RWPE2 (cell line): Measurements from ENCODE around the gene VANGL1.
A peak's percentile ranks its signal among the peaks of the same experiment; 100 is the strongest.

ENCODE experiments used
- ATAC-seq: fragments of 200-7000 bp; cut with Tn5 transposase; 3 replicates; pipeline ENCODE4 v1.9.1; 2021; ENCODE audit warnings: low read depth
- DNase-seq: peaks from one replicate; pipeline ENCODE4 v3.0.0-alpha.2; 2020; ENCODE audit warnings: low spot score
- H3K27ac ChIP-seq: fragments of 450-650 bp; 2 replicates; pipeline ENCODE4 v1.5.1; 2017; ENCODE audit warnings: mild to moderate bottlenecking; ENCODE audit not compliant: poor library complexity, severe bottlenecking
- H3K27me3 ChIP-seq: fragments of 250-450 bp; sonication (Bioruptor Pico); 2 replicates; pipeline ENCODE4 v1.5.1; 2021; ENCODE audit warnings: mild to moderate bottlenecking, moderate library complexity; ENCODE audit not compliant: insufficient read depth, poor library complexity, severe bottlenecking
- H3K36me3 ChIP-seq: fragments of 250-450 bp; sonication (Bioruptor Pico); 2 replicates; pipeline ENCODE4 v1.5.1; 2020; ENCODE audit warnings: low read depth, mild to moderate bottlenecking, moderate library complexity
- H3K4me1 ChIP-seq: fragments of 250-450 bp; sonication (Bioruptor Pico); 2 replicates; pipeline ENCODE4 v1.5.1; 2021; ENCODE audit warnings: mild to moderate bottlenecking, moderate library complexity; ENCODE audit not compliant: insufficient read depth, poor library complexity, severe bottlenecking
- H3K4me3 ChIP-seq: fragments of 250-450 bp; sonication (Bioruptor Pico); 2 replicates; pipeline ENCODE4 v1.5.1; 2021; ENCODE audit warnings: mild to moderate bottlenecking, moderate library complexity; ENCODE audit not compliant: severe bottlenecking
- H3K9me3 ChIP-seq: fragments of 250-450 bp; sonication (Bioruptor Pico); 2 replicates; pipeline ENCODE4 v1.5.1; 2021; ENCODE audit warnings: mild to moderate bottlenecking, moderate library complexity; ENCODE audit not compliant: severe bottlenecking
- TF ChIP-seq, protein P1 (sequence below): fragments of 450-650 bp; IDR thresholded peaks from one replicate; pipeline ENCODE4 v1.5.1; 2017; ENCODE audit warnings: mild to moderate bottlenecking, moderate library complexity; ENCODE audit not compliant: poor library complexity, severe bottlenecking

The VANGL1 gene

DNA sequence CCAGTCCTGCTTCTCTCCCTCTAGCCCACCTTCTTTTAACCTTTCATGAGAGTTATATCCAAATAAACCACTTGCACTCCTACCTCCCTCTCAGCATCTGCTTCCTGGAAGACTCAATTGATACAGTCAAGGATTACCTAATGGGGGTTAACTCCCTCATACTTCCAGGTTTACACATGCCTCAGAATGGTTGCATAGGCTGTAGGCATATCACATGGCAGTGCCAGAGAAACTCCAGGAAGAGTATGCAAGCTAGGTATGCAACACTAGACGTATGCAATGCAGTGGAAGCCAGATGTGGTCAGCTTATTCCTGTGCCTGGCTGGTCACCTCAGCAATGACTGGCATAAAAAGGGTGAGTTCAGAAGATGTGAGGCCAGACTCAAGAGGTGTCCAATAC, 32.7 kb upstream of the VANGL1 start:
- Histone ChIP-seq H3K9me3 (no peaks in the 10 kb centered on the region), H3K27me3 (no peaks in the 10 kb centered on the region), H3K27ac (no peak overlapping the region), H3K4me3 (no peak overlapping the region), H3K36me3 (no peaks in the 10 kb centered on the region), H3K4me1 (peaks cover 3% of the 10 kb centered on the region)
- TF ChIP-seq, protein P1, sequence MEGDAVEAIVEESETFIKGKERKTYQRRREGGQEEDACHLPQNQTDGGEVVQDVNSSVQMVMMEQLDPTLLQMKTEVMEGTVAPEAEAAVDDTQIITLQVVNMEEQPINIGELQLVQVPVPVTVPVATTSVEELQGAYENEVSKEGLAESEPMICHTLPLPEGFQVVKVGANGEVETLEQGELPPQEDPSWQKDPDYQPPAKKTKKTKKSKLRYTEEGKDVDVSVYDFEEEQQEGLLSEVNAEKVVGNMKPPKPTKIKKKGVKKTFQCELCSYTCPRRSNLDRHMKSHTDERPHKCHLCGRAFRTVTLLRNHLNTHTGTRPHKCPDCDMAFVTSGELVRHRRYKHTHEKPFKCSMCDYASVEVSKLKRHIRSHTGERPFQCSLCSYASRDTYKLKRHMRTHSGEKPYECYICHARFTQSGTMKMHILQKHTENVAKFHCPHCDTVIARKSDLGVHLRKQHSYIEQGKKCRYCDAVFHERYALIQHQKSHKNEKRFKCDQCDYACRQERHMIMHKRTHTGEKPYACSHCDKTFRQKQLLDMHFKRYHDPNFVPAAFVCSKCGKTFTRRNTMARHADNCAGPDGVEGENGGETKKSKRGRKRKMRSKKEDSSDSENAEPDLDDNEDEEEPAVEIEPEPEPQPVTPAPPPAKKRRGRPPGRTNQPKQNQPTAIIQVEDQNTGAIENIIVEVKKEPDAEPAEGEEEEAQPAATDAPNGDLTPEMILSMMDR, result no peak
- DNase-seq (no peak), ATAC-seq (peak; percentile 65; the same call in 2 of the 3 replicates)

DNA sequence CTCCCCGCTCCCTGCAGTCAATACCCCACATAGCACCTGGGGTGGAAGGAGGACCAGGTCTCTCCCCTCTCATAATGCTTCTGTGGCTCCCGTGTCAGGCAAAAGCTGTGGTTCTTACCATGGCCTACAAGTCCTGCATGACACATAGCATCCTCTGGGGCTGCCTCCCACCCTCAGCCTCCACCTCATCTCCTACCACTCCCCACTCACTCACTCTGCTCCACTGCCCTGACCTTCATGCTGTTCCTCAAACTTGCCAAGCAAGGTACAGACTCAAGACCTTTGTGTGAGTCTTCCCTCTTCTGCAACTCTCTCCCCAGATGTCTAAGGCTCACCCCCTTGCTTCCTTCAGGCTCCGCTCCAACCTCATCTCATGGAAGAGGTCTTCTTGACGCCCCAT, 28.0 kb upstream of the VANGL1 start:
- ATAC-seq (no peak), DNase-seq (no peak)
- no peaks in the 10 kb centered on the region for H3K27me3 ChIP-seq
- H3K4me1 ChIP-seq, result no peaks in the 10 kb centered on the region
- H3K27ac ChIP-seq, result no peak overlapping the region
- H3K4me3 ChIP-seq, result no peak overlapping the region
- H3K9me3 ChIP-seq, result no peaks in the 10 kb centered on the region
- no peaks in the 10 kb centered on the region for H3K36me3 ChIP-seq
- TF ChIP-seq, protein P1, result no peak

DNA sequence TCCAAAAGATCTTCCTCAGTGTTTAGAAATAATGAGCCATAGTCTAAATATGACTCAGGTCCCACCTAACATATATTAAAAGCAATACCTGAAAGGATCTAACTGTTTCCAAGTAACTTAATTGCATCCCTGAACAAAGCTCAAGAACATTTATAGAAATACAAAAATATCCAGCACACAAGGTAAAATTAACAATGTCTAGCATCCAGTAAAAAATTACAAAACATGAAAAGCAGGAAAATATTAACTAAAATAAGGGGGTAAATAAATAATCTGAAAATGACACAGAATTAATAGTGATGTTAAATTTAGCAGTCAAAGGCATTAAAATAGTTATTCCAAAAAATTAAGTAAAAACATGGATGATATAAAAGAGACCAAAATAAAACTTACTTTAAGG, 21.3 kb upstream of the VANGL1 start:
- H3K9me3 ChIP-seq, result no peaks in the 10 kb centered on the region
- ATAC-seq (no peak), DNase-seq (no peak)
- no peaks in the 10 kb centered on the region for H3K4me1 ChIP-seq
- no peaks in the 10 kb centered on the region for H3K36me3 ChIP-seq
- H3K27ac ChIP-seq, result no peak overlapping the region
- TF ChIP-seq, protein P1, result no peak
- H3K27me3 ChIP-seq, result no peaks in the 10 kb centered on the region
- H3K4me3 ChIP-seq, result no peak overlapping the region

DNA sequence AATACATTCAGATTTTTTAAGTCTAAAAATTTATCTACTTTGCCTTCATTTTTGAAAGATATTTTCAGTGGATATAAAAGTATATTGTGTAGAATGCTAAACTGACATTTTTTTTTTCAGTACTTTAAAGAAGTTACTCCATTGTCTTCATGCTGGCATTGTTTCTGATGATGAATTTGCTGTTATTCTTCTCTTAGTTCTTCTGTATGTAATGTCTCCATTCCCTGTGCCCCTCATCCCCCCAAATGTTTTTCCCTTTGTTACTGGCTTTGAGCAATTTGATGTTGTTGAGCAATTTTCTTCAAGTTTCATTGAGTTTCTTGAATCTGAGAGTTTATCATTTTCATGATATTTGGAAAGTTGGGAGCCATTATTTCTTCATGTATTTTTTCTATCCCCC, 20.8 kb upstream of the VANGL1 start:
- no peaks in the 10 kb centered on the region for H3K36me3 ChIP-seq
- H3K4me1 ChIP-seq, result no peaks in the 10 kb centered on the region
- no peaks in the 10 kb centered on the region for H3K27me3 ChIP-seq
- no peak overlapping the region for H3K27ac ChIP-seq
- H3K9me3 ChIP-seq, result no peaks in the 10 kb centered on the region
- DNase-seq (no peak), ATAC-seq (no peak)
- H3K4me3 ChIP-seq, result no peak overlapping the region
- TF ChIP-seq, protein P1, result no peak

DNA sequence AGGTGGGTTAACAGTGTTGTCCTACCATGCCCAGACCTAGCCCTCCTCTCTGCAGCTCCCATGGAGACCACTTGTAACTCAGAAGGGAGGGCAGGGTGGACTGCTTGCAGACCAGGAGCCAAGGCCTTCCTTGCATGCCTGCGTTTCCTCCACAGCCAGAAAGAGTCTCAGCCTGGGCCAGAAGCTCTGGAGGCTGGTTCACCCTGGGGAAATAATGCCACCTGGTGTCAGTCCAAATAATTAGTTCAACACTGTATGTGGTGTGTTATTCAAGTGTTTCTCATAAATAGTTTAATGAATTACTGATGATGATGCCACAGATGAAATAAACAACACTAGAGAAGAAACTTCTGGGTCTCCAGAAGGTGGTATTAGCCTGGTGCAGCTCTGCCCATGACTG, 16.9 kb upstream of the VANGL1 start:
- H3K27ac ChIP-seq, result no peak overlapping the region
- no peak overlapping the region for H3K4me3 ChIP-seq
- TF ChIP-seq, protein P1, result peak; percentile 25
- H3K36me3 ChIP-seq, result no peaks in the 10 kb centered on the region
- H3K9me3 ChIP-seq, result no peaks in the 10 kb centered on the region
- H3K4me1 ChIP-seq, result no peaks in the 10 kb centered on the region
- DNase-seq, result no peak
- peak; percentile 42; the same call in 2 of the 3 replicates for ATAC-seq
- no peaks in the 10 kb centered on the region for H3K27me3 ChIP-seq
